ENCODE measurements around the gene BCL2A1.
"Not testable (repeated sequence)": the region's sequence is repeated elsewhere in the genome, so short reads cannot be mapped to it uniquely, and the experiment has no call there.

BCL2A1 gene

GRCh38 chr15:79970624-79971434 lies at the start of gene BCL2A1:
BCL2A1 (minus strand) TSS chr15:79971196; CDS start chr15:79971119, 77 bp downstream.
- no peak for DNase-seq

DNA sequence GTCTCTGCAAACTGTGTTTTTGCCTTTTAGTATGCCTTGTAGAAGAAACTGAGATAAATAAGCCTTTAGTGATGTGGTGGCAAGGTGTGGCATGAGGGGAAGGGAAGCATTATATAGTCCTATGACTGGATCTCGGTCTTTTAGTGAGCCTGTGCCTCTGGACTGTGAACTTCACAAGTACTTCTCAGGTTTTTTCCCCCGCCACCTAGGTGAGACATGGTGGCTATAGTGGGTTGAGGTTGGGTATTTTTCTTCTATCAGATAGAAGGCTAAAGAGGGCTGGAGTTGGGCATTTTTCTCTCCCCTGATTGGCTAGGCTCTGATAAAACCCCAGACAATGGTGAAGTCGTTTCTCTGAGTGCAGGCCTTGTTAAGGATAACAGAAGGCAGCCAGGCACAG lies 49.7 kb upstream of the BCL2A1 start:
- no peak for DNase-seq

DNA sequence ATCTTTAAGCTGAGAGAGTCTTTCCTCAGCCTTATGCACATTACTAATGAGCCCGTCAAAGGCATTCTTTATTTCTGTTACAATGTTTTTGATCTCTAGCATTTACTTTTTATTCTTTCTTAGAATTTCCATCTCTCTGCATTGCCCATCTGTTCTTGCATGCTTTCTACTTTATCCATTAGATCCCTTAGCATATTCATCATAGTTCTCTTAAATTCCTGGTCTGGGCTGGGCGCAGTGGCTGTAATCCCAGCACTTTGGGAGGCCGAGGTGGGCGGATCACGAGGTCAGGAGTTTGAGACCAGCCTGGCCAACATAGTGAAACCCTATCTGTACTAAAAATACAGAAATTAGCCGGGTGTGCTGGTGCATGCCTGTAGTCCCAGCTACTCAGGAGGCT lies 49.2 kb upstream of the BCL2A1 start:
- not testable (repeated sequence) for DNase-seq

DNA sequence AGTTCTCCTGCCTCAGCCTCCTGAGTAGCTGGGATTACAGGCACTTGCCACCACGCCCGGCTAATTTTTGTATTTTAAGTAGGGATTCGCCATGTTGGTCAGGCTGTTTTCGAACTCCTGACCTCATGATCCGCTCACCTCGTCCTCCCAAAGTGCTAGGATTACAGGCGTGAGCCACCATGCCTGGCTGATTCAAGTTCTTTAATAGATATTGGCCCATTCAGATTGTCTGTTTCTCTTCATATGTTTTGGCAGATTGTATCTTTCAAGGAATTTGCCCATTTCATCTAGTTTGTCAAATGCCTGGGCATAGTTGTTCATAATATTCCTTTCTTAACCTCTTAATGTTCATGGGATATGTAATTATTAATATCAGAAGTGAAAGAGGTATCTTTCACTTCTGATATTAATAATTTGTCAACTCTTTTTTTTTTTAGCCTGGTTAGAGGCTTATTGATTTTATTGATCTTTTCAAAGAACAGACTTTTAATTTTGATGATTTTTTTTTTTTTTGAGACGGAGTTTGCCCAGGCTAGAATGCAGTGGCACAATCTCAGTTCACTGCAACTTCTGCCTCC lies 48.3 kb upstream of the BCL2A1 start:
- DNase-seq = no peak

- not testable (repeated sequence) for DNase-seq
Observed at GRCh38 chr15:80017139-80017538, 46.1 kb upstream of the BCL2A1 start.

- not testable (repeated sequence) for DNase-seq
Observed at GRCh38 chr15:80016506-80016905, 45.5 kb upstream of the BCL2A1 start.

GRCh38 chr15:80015156-80015555 lies 44.2 kb upstream of the BCL2A1 start:
- DNase-seq = no peak

GRCh38 chr15:80014186-80014585 lies 43.2 kb upstream of the BCL2A1 start:
- DNase-seq = not testable (repeated sequence)

GRCh38 chr15:80012060-80012726 lies 41.2 kb upstream of the BCL2A1 start:
- no peak for DNase-seq

- DNase-seq = no peak
Observed at GRCh38 chr15:80011596-80011995, 40.6 kb upstream of the BCL2A1 start.

- DNase-seq = not testable (repeated sequence)
Observed at GRCh38 chr15:80011041-80011523, 40.1 kb upstream of the BCL2A1 start.

GRCh38 chr15:80010131-80010673 lies 39.2 kb upstream of the BCL2A1 start:
- DNase-seq = no peak

DNA sequence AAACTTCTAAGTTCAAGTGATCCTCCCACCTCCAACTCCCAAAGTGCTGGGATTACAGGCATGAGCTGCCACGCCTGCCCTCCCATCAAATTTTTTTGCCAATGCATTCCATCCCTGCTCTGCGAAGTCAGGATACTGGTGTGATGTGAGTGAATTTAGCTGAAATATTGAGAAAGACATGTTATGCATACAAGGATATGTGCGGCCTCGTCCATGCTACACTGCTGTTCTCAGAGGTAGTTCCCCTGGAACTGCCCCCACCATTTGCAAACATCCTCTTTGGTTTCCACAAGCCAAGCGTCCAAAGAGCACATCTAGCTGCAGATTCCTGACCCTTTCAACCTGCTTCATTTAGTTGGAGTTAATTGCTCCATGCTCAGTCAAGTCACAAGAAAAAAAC lies 36.5 kb upstream of the BCL2A1 start:
- no peak for DNase-seq

DNA sequence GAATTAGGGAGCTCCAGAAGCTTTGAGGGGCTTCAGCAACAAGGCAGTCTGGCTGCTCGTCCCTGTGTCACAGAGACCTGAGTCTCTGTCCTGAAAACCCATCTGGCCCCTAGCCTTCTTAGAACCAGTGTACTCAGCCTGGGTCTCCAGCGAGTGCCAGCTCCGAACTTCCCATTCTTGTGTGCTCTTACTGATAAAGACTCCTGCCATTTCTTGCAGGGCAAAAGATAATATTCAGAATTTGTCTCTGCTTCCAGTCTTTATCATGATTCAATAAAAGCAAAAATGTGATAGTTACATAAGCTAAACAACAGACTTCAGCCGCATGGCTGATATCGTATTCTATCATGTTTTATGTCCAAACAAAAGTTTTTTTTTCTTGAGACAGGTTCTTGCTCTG lies 36.0 kb upstream of the BCL2A1 start:
- no peak for DNase-seq

DNA sequence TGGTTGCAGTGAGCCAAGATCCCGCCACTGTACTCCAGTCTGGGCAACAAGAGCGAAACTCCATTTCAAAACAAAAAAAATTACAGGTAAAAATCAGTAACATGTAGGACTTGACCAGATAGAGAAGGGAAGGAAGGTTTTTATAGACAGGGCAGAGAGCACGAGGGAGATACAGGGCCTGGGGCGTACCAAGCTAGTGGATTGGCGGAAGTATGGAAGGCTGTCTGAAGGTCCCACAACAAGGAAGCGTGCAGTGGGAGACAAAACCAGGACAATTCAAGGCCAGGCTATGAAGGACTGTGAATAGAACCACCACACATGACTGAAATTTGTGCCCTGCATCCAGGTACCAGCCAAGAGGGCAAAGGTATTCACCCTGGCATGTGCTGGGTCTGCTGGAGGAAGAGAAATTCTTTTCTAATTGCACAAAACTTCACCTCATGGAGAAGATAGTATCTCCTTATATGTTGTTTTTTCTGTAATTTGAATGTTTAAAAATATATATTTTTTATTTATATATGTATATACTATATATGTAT lies 33.0 kb upstream of the BCL2A1 start:
- DNase-seq = no peak

- DNase-seq = no peak
Observed at GRCh38 chr15:80003171-80003570, 32.2 kb upstream of the BCL2A1 start.

- DNase-seq = no peak
Observed at GRCh38 chr15:80002267-80002666, 31.3 kb upstream of the BCL2A1 start.

DNA sequence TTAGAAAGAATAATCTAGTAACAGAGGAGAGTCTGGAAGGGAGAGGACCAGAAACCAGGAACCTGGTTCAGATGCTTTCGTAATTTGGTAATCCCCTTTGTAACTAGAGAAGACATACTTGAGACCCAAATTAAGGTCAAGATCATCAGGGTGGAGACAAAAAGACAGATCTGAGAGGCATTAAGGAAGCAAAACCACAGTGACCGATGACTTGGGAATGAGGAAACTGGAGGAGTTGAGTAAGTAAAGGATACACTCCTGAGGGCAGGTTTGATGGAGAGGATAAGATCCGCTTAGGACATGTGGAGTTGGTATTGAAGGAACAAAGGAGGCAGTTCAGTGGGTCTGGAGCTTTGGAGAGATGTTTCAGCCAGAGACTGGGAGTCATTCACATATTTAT lies 23.6 kb upstream of the BCL2A1 start:
- DNase-seq = no peak

- no peak for DNase-seq
Observed at GRCh38 chr15:79991826-79992225, 20.8 kb upstream of the BCL2A1 start.

DNA sequence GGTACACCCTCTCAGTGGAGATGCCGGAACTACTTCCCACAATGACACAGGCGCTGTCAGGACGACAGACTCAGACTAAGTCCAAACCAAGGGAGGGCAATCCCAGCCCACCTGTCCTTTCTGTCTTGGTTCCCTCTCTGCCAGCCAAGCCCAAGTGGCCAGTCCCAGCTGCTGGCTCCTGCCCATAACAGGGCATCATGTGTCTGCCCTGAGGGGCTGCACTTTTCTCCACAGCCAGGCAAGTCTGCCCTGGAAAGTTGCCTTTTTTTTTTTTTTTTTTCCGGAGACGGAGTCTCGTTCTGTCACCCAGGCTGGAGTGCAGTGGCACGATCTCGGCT lies 20.0 kb upstream of the BCL2A1 start:
- DNase-seq = no peak

- DNase-seq = no peak
Observed at GRCh38 chr15:79990280-79990996, 19.4 kb upstream of the BCL2A1 start.

GRCh38 chr15:79989682-79990081 lies 18.7 kb upstream of the BCL2A1 start:
- DNase-seq = no peak

DNA sequence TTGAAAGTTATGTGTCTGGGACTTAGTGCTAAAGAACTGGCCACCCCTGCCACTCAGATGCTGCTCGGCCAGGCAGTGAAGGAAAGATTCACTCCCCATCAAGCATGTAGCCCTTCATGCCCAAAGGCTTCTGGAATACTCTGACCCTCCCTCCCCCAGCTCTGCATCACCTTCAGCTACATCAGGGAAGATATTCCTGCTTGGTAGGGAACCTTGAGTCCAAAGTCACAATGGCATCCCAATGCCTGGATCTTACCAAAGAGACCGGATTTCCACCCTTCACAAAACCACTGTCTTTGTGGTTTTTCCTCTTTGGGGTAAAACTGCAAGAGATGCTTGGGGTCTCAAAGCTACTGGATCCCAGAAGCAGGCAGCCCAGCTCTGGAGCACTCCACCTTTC lies 18.2 kb upstream of the BCL2A1 start:
- no peak for DNase-seq
